ENCODE results near the gene TBC1D14. TPM values are rescaled to one million over a fixed set of nuclear protein-coding genes. Genes with fewer than 3 reads are reported as not detected.

Gene TBC1D14
- total RNA-seq (2022) (54.0 and 57.6 TPM in 2 replicates), Bru-seq, nascent RNA (percentile 76 among the genes with signal in this experiment), BruChase-seq, experiment 1, labeled RNA remaining after a 2-hour chase (percentile 78 among the genes with signal in this experiment), BruChase-seq, experiment 2, labeled RNA remaining after a 6-hour chase (percentile 81 among the genes with signal in this experiment)
- long read RNA-seq, full-length matches to known transcripts = 26 of 54 reads
- long read RNA-seq, partial matches to known transcripts = 9 of 54 reads
- long read RNA-seq, other reads (novel, unspliced or antisense) = 19 of 54 reads

GRCh38 chr4:6909113-6909969 is at the start of gene TBC1D14:
TBC1D14 (plus strand) TSS chr4:6909826; CDS start chr4:6923390, 13,564 bp downstream.
- H3K4me1 ChIP-seq = peaks cover 22% of the 10 kb centered on the region

GRCh38 chr4:6868386-6868785 is 41.2 kb upstream of the TBC1D14 start:
- ChIA-PET POLR2A (no interaction called here), CTCF (no interaction called here)
- Mint-ChIP-seq H3K27me3 (ENCODE audit: insufficient read depth, unreplicated experiment) (no peaks in the 10 kb centered on the region), H3K9me3 (ENCODE audit: unreplicated experiment) (no peaks in the 10 kb centered on the region), H3K4me3 (ENCODE audit: unreplicated experiment) (no peak overlapping the region), H3K36me3 (ENCODE audit: insufficient read depth, unreplicated experiment) (peaks cover 42% of the 10 kb centered on the region), H3K27ac (ENCODE audit: unreplicated experiment) (no peak overlapping the region), H3K4me1 (ENCODE audit: low read depth, unreplicated experiment) (no peaks in the 10 kb centered on the region)
- Histone ChIP-seq H3K36me3 (ENCODE audit: control insufficient read depth, insufficient read depth, low read length) (no peaks in the 10 kb centered on the region; the same call in 1 of the 2 replicates), H3K9me3 (no peaks in the 10 kb centered on the region), H3K4me1 (no peaks in the 10 kb centered on the region), H3K4me3 (ENCODE audit: low read depth, low read length) (no peak overlapping the region), H3K27me3 (replicated peaks; ENCODE audit: control insufficient read depth, insufficient read depth, low read length) (no peaks in the 10 kb centered on the region)
- intact Hi-C loops (cut with micrococcal nuclease; ENCODE audit: unreplicated experiment) = no loop called here
- no peak for DNase-seq
- TF ChIP-seq CTCF (IDR thresholded peaks at IDR 0.05; ENCODE audit: insufficient read depth in 1 of 2, low read depth in 1 of 2, low read length in 1 of 2, severe bottlenecking in 1 of 2, unreplicated experiment in 1 of 2) = no peak
- BruUV-seq (replicated peaks) = no TSS peak

More at GRCh38 chr4:6909113-6909969, at the start of gene TBC1D14:
- Histone ChIP-seq H3K9me3 (no peaks in the 10 kb centered on the region), H3K27me3 (replicated peaks; ENCODE audit: control insufficient read depth, insufficient read depth, low read length) (no peaks in the 10 kb centered on the region), H3K4me3 (ENCODE audit: low read depth, low read length) (peak within 1 kb of the TSS; percentile 83), H3K36me3 (ENCODE audit: control insufficient read depth, insufficient read depth, low read length) (no peaks in the 10 kb centered on the region)
- Mint-ChIP-seq H3K9me3 (ENCODE audit: unreplicated experiment) (no peaks in the 10 kb centered on the region), H3K4me1 (ENCODE audit: low read depth, unreplicated experiment) (peaks cover 27% of the 10 kb centered on the region), H3K4me3 (ENCODE audit: unreplicated experiment) (peak within 1 kb of the TSS; percentile 94), H3K27me3 (ENCODE audit: insufficient read depth, unreplicated experiment) (no peaks in the 10 kb centered on the region), H3K36me3 (ENCODE audit: insufficient read depth, unreplicated experiment) (peaks cover 18% of the 10 kb centered on the region), H3K27ac (ENCODE audit: unreplicated experiment) (peak within 1 kb of the TSS; percentile 89)
- intact Hi-C loops (cut with micrococcal nuclease; ENCODE audit: unreplicated experiment) = loop anchor here (1.0 kb wide), 1 partner anchor 45 kb away; no protein-coding TSS in a partner anchor
- peak; percentile 90 for DNase-seq
- CTCF ChIA-PET = interaction anchor here (0.6 to 2.3 kb wide), 7 partner anchors 8 to 164 kb away, joined by 3 to 18 read pairs (median 3); no protein-coding TSS in a partner anchor
- POLR2A ChIA-PET = interaction anchor here (0.5 to 1.8 kb wide), 15 partner anchors 8 to 219 kb away, joined by 3 to 16 read pairs (median 4); partner anchors contain the start of gene GRPEL1
- peak in 1 of 2 experiments; percentile 16 for TF ChIP-seq CTCF (IDR thresholded peaks at IDR 0.05; ENCODE audit: insufficient read depth in 1 of 2, low read depth in 1 of 2, low read length in 1 of 2, severe bottlenecking in 1 of 2, unreplicated experiment in 1 of 2)
- no TSS peak for BruUV-seq (replicated peaks)

GRCh38 chr4:6869944-6870343 is 39.7 kb upstream of the TBC1D14 start:
- ChIA-PET POLR2A (interaction anchor here (0.6 kb wide), 1 partner anchor 11 kb away, joined by 3 read pairs; no protein-coding TSS in a partner anchor), CTCF (interaction anchor here (0.7 kb wide), 2 partner anchors 78 to 92 kb away, joined by 3 to 7 read pairs; no protein-coding TSS in a partner anchor)
- no peaks in the 10 kb centered on the region for H3K4me1 Mint-ChIP-seq (ENCODE audit: low read depth, unreplicated experiment)
- H3K4me3 Mint-ChIP-seq (ENCODE audit: unreplicated experiment) = no peak overlapping the region
- H3K9me3 ChIP-seq = no peaks in the 10 kb centered on the region
- no peak for TF ChIP-seq CTCF (IDR thresholded peaks at IDR 0.05; ENCODE audit: insufficient read depth in 1 of 2, low read depth in 1 of 2, low read length in 1 of 2, severe bottlenecking in 1 of 2, unreplicated experiment in 1 of 2)
- no peak overlapping the region for H3K4me3 ChIP-seq (ENCODE audit: low read depth, low read length)
- intact Hi-C loops (cut with micrococcal nuclease; ENCODE audit: unreplicated experiment) = no loop called here
- peaks cover 2% of the 10 kb centered on the region; the same call in 1 of the 2 replicates for H3K36me3 ChIP-seq (ENCODE audit: control insufficient read depth, insufficient read depth, low read length)
- no peak overlapping the region for H3K27ac Mint-ChIP-seq (ENCODE audit: unreplicated experiment)
- no peaks in the 10 kb centered on the region for H3K4me1 ChIP-seq
- DNase-seq = no peak
- H3K27me3 Mint-ChIP-seq (ENCODE audit: insufficient read depth, unreplicated experiment) = no peaks in the 10 kb centered on the region
- H3K36me3 Mint-ChIP-seq (ENCODE audit: insufficient read depth, unreplicated experiment) = peaks cover 45% of the 10 kb centered on the region
- no peaks in the 10 kb centered on the region for H3K9me3 Mint-ChIP-seq (ENCODE audit: unreplicated experiment)
- no peaks in the 10 kb centered on the region for H3K27me3 ChIP-seq (replicated peaks; ENCODE audit: control insufficient read depth, insufficient read depth, low read length)
- BruUV-seq (replicated peaks) = no TSS peak
